Kasumi-1 (cell line): ENCODE measurements around the gene NR1D1.

Experiments used
- DNase-seq, 2 experiments: peaks; one replicate each; lab custom pipeline; 2025; lab: John Stamatoyannopoulos, UW

NR1D1 gene

DNA sequence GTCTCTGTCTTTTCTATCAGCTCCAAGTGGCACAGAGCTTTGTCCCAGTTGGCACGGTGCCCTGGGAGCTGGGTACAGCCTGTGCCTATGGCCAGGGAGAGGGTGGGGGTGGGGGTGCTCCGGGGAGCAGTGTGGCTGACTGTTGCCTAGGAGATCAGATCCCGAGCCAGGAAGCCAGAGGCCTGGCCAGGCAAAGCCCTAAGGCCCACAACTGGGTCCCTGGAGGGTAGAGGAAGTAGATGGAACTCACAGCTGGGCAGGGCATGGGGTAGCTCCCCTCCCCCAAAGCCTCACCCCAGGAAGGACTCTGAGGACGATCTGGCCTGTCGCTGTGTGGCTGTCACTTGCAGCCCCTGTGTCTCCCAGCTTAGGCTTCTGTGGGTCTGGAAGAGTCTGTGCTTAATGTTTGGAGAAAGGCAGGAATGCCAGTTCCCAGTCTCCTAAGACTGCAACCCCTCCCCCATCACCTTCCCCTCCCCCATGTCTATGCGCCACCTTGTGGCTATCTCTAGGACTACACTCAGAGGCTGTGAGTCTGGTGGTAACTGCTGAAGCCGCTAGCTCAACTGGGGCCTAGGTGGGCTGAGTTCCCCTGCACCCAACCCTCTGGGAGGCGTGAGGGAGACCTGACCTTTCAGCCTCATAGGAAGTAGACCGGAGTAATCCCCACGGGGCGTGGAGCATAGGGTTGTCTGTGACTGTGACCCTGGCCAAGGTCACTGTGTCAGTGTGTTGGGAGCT lies 25.0 kb downstream of the NR1D1 start:
- peak; percentile 70 to 77 for DNase-seq

DNA sequence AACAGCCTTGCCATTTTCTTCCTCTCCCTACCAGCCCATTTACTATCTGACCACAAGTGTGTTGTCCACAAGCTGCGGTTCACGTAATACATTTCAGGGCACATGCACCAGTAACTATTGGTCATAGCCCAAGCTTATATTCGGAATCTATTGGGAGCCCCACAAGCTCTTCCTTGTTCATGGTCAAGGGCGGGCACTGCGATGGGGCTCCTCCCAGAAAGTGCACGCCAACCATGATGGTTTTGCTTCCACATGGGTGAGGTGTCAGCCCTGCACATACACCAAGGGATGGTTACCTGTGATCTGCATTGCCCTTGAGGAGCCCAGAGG lies 25.6 kb downstream of the NR1D1 start:
- no peak for DNase-seq

DNA sequence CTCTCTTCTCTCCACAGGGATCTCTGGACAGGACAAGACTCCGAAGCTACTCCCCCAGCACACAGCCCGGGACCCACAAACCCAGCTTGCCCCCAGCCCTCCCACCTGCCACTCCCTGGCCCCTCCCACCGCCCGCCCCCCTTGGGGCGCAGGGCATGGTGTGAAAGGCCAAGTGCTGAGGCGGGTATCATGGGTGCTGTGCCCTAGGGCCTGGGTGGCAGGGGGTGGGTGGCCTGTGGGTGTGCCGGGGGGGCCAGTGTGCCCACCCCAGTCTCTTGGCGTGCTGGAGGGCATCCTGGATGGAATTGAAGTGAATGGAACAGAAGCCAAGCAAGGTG lies 26.2 kb downstream of the NR1D1 start:
- no peak for DNase-seq

DNA sequence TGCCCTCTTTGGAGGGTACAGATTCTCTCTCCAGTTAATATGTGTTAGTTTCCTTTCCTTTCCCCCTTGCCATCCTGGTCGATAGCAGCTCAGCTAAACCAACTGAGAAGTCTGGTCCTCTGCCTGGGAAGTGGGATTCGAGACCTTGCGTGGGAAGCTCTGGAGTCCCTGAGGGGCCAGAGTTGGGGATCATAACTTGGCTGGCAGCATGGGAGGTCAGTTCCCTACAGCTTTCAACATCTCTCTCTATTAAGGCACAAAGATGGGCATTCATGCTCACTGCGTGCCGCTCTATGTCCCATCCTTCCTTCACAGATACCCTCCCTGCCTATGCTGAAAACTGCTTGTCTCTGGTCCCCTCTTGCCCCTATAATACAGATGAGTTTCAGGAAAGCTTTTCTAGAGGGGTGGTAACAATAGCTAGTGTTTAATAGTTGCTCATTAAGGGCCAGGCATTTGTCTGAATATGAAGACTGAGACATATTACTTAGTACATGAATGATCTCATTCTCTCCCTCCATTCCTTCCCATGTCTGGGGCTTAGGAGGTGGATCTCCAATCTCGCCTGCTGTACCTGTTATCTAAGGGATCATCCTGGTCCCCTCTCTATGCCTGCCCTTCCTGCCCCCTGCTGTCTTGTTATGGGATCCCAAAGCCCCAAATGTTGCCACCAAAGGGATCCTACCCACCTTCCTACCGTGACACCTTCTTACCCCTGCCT lies 26.8 kb downstream of the NR1D1 start:
- DNase-seq: no peak

DNA sequence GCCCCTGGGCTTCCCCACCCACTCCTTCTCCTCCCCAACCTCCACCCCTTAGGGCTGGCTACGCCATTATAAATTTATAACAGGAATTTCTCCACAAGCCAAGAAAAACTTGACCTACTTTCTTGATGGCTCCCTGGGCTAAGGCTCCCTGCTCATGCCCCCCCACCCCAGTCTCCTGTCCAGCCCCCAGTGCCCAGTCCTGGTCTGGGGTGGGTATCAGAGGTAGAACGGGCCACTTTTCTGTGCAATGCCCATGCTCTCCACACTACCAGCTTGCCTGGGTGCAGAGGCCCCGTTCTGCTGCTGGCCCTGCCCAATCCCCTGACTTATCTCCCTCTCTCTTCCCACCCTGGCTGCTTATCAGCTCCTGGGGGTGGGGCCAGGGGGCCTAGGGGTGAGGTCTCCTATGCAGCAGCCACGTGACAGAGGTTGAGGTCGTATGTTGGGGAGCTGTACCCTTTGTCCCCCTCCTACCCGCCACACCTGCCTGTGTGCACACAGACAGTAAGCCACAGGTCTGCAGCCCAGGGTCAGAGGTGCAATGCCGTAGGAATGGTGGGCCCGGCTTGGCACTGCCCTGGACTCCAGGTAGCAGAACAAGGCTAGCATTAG lies 27.5 kb downstream of the NR1D1 start:
- DNase-seq: no peak

DNA sequence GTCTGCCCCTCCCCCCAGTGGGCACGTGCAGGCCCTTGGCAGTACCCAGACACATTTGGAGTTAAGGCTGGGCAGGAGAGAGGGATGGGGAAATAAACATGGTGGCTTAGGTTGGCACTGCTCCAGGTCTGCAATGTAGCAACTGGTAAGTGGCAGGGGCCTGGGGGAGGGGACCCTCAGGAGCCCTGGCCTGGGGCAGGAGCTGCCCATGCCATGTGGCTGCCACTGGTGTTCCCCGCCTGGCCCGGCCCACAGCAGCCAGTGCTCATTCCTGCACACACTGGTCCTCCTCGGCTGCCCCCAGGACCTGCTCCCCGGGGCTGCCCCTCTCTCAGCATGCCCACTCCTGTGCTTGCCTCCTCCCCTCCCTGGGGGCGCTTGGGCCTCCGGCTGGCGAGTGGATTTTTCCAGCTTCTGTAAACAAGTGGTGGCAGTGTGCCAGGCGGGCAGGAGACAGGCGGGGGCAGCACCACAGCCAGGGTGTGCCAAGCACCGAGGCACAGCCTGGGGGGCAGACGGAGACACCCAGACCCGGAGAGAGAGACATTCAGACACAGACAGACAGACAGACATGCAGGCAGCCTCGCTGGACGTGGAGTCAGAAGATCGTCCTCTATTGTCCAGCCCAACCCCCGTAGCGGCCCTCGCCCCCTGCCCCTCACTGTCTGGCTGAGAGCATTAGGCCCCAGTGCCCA lies 28.2 kb downstream of the NR1D1 start:
- DNase-seq: no peak

DNA sequence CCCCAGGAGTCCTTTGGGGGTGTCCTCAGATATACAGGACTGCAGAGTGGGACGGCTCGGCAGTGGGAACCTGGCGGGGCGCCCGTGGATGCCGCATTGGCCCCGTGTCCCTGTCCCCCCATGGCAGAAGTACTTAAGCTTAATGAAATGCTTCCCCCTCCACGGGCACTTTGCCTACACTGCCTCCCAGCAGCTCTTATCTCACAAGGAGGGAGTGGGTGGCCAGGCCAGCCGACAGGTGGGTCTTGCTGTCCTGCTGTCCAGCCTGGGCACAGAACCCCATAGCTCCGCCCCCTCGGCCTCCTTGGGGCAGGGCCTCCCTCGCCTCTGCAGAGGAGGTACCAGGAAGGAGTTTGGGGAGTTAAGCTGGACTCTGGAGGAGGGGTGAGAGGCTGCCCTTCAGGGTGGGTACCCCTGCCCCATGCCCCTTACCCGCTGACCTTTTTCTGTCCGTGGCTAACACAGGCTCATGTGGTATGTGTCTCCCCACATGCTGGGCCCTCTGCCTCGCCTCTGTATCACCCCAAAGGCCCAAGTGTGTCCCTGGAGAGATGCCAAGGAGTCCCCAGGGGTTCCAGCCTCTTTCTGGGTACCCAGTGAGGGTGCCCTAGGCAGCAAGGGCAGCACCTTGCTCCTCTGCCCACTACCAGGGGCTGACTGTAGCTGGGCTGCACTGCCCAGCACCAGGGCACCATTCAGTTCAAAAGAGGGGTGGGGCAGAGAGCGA lies 28.9 kb downstream of the NR1D1 start:
- DNase-seq: no peak

DNA sequence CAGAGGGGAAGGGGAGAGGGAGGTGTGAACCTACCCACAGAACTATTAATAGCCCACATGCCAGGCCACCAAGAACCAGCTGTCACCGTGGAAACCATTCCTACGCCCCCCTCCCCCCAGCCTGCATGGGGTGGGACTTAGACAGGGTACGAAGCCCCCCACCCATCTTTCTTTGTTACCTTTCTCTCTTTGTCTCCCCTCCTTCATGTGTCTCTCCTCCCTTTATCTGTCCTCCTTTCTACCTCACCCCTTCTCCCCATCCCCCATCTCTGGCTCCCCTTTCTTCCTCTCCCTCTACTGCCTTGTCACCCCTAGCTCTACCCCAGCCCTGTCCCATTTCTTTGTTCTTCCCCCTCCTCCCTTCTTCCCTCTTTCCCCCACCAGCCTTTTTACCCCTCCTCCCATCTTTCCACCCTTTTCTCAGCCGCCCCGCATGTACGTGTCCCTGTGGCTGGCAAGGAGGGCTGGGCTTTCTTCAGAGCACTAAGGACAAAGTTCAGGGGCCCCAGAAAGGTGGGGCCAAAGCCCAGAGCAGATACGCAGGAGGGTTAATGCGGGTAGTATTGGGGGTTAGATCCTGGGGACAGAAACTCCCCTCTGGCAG lies 29.6 kb downstream of the NR1D1 start:
- DNase-seq: no peak

DNA sequence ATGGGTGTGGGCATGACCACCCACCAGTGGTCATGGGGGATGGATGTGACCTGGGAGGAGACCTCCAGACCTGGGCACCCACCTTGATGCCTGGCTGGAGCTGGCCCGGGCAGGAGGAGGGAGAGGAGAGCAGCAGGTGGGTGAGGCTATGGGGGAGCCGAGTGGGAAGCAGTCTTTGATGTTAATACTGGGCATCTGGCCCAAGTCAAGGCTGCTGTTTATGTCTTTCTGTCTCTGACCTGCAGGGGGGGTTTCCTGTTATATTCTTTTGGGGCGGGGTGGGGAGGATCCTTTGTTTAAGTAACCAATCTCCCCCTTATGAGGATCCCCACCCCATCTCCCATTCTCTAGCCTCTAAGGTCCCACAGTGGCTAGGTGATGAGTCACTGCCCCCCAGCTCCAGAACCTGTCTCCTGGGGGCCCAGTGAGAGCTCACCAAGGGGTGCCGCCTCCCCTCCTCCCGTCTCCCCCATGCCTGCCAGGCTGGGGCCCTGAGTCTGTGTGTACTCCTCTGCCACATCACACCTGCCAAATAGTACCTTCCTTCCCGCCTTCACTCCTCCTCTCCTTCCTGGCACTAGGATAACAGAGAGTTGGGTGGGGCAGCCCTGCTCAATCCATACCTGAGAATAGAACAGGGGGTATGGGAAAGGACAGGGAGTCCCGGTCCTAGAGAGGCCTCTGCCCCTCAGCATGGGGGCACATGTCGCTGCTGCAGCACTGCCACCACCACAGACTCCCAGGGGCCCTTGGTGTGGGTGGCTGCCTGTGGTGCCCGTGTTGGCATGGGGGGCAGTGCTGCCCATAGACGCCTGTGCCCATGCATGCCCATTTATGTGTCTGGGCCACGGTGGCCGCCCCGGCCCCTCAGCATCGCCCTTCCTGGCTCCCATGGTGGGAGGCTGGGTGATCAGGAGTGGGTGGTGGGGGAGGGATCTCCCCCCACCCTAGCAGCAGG lies 30.4 kb downstream of the NR1D1 start:
- peak; percentile 9 for DNase-seq

DNA sequence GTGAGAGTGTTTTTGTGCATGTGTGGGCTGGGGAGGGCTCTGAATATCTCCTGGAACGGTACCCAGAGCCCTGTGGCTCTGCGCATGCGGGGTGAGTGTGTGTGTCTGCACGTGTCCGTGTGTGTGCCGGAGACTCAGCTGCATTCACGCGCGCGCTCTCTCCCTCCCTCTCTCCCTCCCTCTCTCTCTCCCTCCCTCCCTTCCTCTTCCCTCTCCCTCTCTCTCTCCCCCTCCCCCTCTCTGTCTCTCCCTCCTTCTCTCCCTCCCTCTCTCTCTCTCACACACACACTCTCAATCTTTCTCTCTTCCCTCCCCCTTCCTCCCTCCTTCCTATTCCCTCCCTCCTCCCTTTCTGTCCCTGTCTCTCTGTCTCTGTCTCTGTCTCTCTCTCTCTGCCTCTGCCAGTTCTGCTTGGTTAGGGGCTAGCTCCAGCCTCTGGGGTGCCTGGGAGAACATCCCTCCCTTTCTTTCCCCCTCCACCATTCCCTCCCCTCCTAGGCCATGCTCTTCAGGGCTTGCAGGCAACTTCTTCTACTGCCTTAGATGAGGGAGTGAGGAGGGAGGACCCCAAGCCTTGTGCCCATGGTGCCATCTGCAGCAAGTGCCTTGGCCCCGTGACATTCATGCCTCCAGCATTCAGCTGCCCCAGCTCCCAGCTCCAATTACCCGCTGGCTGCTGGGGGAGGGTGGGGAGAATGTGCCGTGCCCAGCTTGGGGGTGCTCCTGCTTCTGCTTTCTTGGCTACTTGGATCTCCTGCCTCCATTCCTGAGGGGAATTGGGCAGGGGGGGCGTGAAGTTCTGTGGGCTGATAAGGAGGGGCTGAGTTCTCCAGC lies 31.3 kb downstream of the NR1D1 start:
- peak; percentile 63 to 66 for DNase-seq

DNA sequence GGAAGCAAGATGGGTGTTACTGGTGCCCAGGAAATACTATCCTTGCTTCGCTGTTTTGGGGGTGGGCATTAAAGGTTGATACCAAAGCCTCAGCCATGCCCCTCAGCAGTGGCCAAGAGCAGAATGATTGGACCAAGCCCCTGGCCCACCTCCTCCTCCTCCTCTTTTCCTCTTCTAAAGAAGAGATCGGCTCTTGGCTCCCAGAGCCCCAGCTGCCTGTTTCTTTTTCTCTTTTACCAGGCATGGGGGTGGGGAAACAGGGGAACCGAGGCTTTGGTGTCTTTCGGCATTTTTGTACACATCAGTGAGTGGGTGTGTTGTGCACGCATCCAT lies 31.8 kb downstream of the NR1D1 start:
- no peak for DNase-seq

DNA sequence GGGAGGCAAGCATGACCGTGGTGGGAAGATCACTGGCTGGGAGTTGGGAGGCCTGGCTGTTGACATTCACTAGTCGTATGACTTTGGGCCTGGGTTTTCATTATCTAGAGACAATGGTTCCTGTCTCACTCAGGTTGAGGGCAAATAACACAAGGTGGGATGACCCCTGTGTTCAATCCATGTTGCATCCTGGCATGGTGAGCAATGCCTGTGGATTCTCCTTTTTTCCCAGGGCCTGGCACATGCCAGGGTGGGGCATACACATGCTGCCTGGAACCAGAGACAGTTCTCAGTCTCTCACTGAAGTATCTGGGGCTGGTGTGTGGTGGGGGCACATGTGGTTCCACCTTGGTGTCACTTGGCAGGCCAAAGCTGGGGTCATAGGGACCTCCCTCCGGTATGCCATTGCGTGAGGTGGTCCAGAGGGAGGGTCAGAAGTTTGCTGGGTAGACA lies 32.2 kb downstream of the NR1D1 start:
- no peak for DNase-seq

DNA sequence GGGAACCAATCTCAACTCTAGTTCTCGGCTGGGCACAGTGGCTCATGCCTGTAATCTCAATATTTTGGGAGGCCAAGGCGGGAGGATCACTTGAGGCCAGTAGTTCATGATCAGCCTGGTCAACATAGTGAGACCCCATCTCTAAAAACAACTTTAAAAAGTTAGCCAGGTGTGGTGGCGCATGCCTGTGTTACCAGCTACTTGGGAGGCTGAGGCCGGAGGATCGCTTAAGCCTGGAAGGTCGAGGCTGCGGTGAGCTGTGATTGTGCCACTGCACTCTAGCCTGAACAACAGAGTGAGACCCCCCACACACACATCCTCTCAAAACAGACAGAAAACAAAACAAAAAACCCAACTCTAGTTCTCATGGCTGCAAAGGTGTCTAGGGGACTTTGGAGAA lies 32.7 kb downstream of the NR1D1 start:
- DNase-seq: no peak

DNA sequence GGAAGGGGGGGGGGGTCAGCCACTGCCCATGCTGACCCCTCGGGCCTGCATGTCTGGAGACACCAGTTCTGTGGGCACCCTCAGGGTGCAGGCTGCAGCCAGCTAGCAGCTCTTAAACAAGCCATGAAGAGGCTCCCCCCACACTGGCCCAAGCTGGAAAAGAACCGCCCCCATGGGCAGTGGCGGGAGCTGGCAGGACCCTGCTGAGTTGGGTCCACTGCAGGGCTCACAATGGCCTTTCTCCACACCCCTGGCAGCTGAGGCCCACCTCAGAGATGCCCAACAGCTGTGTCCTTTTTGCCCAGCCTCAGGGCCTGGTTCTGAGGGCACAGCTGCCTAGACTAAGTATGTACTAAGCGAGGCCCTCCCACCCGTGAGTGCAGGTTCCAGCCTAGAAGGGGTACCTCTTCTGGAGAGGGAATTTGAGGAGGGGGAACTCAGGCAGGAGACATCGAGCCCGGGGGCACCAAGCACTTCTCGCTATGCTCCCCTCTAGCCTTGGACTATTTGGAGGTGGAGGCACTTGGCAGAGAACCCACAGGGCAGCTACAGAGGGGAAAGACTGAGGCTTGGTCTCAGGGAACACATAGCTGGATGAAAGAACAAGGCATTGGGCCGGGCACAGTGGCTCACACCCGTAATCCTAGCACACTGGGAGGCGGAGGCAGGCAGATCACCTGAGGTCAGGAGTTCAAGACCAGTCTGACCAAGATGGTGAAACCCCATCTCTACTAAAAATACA lies 34.4 kb downstream of the NR1D1 start:
- DNase-seq: no peak

DNA sequence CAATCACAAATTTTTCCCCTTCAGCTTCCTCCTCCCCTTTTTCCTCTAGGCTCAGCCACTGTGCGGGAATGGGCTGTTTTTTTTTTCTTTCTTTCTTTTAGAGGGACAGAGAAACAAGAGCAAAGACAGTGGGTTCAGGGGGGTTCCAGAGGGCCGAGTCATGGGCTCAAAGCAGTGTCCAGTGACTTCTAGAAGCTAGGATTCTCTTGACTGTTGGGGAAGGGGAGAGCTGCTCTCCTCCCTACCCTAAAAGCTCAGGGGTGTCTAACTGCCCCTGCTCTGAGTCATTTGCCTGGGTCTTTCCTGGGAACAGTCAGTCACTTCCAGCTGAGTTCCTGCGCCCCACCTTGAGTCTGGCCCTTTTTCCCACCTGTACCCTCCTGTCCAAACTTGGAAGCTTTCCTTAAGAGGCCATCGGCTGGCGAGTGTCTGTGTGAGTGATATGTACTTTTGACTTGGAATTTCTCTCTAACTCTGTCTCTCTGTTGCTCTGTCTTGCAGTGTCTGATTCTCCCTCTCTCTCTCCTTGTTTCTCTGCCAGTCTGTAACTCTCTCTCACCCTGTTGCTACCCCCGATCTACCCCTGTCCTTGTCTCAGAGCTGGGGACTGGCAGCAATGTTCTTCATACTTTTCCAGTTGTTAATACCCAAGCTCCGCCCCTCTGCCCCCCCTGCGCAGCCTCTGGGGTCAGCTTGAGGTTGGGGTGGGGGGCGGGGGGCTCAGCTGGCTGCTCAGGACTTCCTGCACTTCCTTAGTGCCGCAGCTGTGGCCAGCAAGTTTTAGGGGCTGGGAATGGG lies 35.2 kb downstream of the NR1D1 start:
- no peak for DNase-seq

DNA sequence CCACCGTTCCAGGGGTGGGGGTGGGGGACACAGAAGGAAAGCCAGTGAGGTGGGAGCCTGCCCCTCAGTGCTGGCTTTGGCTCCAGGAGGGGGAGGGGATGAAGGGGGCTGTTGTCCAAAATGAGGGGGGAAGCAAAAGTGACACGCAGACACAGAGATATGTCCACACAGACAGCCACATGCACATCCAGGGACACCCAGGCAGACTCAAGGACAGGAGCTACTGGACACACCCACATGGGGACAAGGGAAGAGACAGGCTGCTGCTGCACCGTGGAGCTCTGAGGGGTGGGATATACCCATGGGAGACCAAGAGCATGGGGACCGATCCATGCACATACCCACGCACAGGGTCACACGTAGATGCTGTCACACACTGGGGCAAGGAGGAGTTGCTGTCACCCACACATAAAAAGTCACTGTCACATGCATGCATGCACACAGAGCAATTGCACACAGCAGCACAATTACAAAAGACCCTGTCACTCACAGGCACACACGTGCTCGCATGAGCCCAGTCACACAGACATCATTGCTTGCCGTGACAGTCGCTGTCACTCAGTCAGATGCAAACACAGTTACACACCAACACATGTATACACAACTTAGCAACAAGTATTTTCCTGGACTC lies 36.4 kb downstream of the NR1D1 start:
- DNase-seq: no peak

DNA sequence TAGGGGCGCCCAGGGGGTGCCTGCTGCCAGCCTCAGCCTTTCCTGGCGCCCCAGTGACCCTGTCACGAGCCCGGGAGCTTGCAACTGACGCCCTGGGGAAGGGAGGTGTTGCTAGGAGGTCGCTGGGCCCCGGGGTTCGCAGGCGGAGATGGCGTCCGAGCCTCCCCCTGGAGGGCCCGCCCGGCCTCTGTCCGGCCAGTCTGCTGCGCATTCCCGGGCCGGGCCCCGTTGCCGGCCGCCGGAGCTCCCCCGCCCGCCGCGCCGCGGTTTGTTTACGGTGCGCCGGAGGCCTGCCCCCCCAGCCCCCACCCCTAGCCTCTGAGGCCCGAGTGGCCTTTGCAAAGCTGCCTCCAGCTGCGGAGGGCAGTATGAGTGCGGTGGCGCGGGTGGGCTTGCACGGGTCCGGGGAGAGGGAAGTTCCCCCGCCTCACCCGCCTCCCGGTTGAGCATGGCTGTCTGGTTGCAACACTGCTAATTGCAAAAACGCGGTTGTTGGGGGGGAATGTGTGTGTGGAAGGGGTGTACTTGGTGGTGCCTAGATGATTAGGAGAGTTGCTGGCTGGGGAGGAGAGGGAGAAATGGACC lies 37.1 kb downstream of the NR1D1 start:
- DNase-seq: peak; percentile 37 to 42
